Tongue (tissue), 2 donors: ENCODE measurements around the gene ZNF800. TPM values are rescaled to one million over a fixed set of nuclear protein-coding genes. Genes with fewer than 3 reads are reported as not detected.

ENCODE experiments used
- DNase-seq: peaks from one replicate; pipeline ENCODE4 v3.0.0-alpha.2; 2015
- total RNA-seq: library from RNA; depleted of rRNA; stranded (reverse); fragments of >200 nt; gene quantifications from one replicate; pipeline ENCODE4 v1.2.3, GENCODE V29; 2014

ZNF800 gene
- total RNA-seq, 1 donor from 2014 or later = 36.7 TPM

DNA sequence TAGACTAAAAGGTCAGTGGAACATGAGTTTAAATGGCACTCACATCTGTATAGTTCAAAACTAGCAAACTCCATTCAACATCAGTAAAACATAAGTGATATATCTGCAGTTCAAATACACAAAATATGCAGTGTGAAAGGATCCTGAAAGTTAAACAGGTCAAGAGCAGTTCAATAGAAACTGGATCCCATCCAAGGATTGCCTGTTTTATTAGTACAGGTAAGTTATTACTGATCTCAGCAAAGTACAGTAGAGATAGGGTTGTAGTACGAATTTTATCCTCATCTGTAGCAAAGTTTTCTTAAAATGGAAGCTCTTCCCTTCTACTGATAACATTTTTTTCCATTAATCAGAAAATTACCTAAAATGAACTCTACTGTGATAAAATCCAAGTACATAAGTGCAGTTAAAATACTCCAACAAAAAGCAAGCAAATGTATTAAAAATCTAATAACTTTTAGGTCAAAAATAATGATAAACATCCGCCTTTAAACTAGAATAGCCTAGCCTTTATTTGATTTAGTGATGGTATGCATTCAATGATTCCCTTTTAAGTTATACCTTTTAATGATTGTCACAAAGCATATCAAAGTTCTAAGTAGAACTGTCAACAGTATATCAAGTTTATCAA lies 2.2 kb downstream of the ZNF800 start:
- DNase-seq = no peak

- DNase-seq = no peak
Measured at GRCh38 chr7:127389321-127389720, 3.2 kb downstream of the ZNF800 start.

- DNase-seq = no peak
Measured at GRCh38 chr7:127387974-127388373, 4.5 kb downstream of the ZNF800 start.

- no peak for DNase-seq
Measured at GRCh38 chr7:127383123-127383835, 9.2 kb downstream of the ZNF800 start.

DNA sequence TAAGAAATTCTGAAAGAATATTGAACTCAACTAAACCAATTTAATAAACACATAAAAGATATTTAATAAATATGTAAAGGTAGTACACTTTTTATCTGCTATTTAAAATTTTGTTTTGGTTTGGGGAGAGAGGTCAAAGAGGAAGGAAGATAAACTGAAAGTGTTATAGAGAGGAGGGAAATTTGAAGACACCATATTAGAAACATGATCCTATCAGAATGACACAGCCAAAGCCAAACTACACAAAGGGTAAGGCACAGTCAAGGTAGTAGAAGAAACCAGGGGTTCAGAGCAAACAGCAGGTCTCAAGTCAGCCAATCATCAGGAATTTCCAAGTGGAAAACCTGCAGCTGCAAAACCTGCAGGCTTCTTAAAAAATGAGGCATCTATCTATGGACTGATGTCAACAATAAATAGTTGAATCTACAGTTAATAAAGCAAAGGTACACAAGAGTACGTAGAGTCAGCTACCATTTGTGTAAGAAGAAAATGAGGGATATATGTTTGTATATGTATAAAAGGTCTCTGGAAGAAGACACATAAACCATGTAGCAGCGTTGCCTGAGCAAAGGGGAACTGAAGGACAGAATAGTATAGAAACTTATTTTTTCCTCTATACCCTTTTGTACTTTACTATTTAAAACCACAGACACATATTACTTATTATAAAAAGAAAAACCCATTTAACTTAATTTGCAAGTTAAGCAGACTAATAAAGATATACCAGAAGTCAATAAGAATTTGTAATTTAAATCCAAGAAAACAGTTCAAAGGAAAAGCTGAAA lies 10.0 kb downstream of the ZNF800 start:
- DNase-seq = no peak

- DNase-seq = no peak
Measured at GRCh38 chr7:127380479-127380878, 12.0 kb downstream of the ZNF800 start.

- DNase-seq = no peak
Measured at GRCh38 chr7:127379642-127380041, 12.9 kb downstream of the ZNF800 start.

GRCh38 chr7:127378537-127378936 lies 14.0 kb downstream of the ZNF800 start:
- DNase-seq = no peak

- DNase-seq = no peak
Measured at GRCh38 chr7:127377425-127377824, 15.1 kb downstream of the ZNF800 start.

- no peak for DNase-seq
Measured at GRCh38 chr7:127375631-127376030, 16.9 kb downstream of the ZNF800 start.

- no peak for DNase-seq
Measured at GRCh38 chr7:127367679-127368078, 24.8 kb downstream of the ZNF800 start.

- no peak for DNase-seq
Measured at GRCh38 chr7:127366680-127367079, 25.8 kb downstream of the ZNF800 start.

DNA sequence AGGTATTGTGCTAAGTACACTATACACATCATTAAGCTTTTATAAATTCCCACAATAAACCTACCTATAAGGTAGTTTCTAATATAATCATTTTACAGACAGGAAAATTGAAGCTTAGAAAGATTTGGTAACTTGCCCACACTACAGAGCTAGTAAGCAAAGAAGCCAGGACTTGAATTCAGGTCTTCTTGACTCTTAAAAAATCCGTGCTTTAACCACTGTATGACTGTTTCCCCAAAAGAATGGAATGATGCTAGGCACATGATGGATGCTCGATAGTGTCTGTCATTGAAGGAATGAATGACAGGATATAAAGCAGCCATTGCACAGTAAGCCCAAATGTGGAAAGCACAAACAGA lies 26.6 kb downstream of the ZNF800 start:
- DNase-seq = no peak

DNA sequence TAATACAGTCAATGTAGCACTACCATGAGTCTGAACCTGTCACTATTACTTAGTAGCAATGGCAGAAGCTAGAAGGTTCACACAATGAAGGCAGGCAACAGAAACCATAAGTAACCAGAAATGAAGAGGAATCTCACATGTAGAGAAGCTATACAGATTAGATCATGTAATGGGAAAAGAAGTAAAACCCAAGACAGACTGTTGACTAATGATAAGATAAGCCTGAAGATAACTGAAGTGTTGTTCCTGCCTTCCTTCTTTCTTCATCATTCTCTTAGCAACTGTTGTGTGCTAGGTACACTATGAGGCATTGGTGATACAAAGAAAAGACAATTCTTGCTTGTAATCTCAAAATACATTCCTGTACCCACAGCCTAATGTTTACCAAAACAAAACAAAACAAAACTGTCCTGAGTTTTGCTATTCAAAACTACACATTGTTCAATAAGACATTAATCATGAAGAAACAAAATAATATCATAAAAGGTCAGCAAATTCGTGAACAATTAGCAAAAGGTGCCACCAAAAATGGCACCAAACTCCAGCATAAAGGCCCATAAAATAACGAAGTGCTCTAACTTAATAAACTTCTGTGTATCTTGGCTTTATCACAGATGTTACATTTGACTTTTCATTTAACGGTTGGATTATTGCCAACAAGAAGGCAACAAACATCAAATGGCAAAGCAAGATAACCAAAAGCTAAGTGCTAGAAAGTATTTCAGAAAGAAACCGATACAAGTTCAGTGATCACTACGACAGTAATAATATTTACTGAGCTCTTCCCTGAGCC lies 27.1 kb downstream of the ZNF800 start:
- no peak for DNase-seq

- no peak for DNase-seq
Measured at GRCh38 chr7:127362364-127363027, 30.0 kb downstream of the ZNF800 start.

GRCh38 chr7:127361736-127362135 lies 30.8 kb downstream of the ZNF800 start:
- no peak for DNase-seq

DNA sequence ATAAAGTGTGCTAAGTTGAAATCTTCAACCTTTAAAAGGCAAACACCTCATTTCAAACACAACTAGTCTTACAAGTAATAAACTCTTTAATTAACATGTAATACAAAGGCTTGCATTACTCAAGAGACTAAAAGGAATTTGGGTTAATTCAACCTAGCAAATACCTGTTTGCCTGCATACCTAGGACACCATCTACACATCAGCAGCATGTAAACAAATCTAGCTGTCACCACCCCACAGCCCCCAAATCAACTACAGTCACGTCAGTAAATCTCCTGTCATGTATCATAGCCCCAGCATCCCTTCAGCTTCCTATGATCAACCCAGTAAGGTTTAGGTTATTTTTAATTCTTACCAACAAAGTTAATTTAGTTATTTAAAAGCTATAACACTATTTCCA lies 33.5 kb downstream of the ZNF800 start:
- DNase-seq = no peak

GRCh38 chr7:127353897-127354296 lies 38.6 kb downstream of the ZNF800 start:
- no peak for DNase-seq

DNA sequence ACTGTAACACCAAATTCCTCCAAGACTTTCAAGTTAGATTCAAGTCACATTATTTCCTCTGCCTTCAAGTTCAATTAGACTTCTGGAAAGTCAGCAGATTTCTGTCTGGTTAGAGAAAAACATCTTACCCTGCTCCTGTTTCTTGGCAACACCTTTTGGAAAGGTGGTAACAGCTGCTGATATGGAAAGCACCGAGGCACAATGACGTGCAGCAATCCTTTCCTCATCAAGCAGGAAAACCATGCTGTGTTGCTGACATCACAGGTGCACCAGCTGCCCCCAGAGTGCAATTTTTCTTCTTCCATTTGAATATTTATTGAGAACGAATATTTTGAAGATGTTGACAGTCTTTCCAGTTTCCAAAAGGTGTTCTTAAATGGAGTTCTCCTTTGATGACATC lies 41.9 kb downstream of the ZNF800 start:
- DNase-seq = no peak

DNA sequence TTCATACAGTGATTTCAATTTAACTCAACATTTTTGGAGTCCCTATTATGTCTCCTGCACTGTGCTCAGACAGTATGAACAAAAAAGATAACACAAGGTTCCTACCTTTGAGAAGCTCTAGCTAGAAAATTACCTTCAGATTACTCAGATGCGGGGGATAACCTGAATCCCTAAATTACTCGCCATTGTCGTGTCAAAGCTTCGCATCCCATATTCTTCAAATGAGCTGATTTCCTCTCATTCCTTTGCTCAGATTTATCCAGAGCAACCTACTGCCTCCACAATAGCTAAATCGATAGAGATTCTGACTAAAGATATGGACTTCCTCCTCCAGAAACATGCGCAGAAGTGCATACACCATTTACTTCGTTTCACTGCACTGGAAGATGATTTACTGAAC lies 42.6 kb downstream of the ZNF800 start:
- no peak for DNase-seq

GRCh38 chr7:127348247-127348631 lies 44.3 kb downstream of the ZNF800 start:
- no peak for DNase-seq
